Stimulated activated CD4-positive, alpha-beta T cell treated with anti-CD3 and anti-CD28 coated beads, Interleukin-12 subunit alpha, Interleukin-12 subunit beta, amount 100 ng/mL, for 48 hours (primary cell): ENCODE data around the gene RBFA.

Source experiments
- DNase-seq, 3 donors: peaks; one replicate each; pipeline ENCODE4 v3.0.0-alpha.2; 2020; ENCODE audit warnings: low read depth in 2 of 3, low spot score in 1 of 3

The RBFA gene

DNA sequence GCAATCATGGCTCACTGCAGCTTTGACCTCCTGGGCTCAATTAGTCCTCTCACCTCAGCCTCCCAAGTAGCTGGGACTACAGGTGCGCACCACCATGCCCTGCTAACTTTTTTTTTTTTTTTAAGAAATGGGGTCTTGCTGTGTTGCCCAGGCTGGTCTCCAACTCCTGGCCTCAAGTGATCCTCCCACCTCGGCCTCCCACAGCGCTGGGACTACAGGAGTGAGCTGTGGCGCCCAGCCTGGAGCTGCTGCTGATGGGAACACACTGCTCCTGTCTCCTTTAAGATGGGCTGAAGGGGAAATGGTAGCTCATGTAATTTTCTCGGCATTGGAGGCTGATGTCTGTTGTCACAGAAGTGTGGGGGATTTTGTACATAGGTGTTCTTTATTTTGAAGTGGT, 39.9 kb downstream of the RBFA start:
- no peak for DNase-seq

DNA sequence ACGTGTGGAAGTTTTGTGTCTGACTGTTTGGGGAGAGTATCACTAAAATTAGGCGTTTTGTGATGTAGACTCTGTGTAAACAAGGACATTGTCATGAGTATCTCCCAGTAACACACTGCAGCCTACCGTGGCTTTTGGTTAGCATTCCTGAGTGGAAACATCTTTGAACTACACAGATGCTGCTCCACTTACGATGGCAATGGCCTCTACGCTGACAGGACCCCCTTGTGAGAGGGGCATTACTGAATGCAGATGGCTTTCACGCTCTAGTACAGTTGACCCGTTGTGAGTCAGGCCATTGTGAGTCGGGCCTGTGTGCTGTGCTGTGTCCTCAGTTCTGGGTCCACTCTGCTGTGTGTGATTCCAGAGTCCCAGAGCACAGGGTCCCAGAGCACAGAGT, 40.5 kb downstream of the RBFA start:
- DNase-seq = no peak

DNA sequence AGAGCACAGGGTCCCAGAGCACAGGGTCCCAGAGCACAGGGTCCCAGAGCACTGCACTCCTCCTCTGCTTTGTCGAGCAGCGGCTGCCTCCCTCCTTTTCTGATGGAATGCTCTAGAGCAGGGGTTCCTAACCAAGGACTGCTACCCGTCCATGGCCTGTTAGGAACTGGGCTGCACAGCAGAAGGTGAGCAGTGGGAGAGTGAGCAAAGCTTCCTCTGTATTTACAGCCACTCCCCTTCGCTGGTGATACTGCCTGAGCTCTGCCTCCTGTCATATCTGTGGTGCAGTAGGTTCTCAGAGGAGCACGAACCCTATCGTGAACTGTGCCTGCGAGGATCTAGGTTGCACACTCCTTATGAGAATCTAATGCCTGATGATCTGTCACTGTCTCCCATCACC, 41.7 kb downstream of the RBFA start:
- DNase-seq = no peak

DNA sequence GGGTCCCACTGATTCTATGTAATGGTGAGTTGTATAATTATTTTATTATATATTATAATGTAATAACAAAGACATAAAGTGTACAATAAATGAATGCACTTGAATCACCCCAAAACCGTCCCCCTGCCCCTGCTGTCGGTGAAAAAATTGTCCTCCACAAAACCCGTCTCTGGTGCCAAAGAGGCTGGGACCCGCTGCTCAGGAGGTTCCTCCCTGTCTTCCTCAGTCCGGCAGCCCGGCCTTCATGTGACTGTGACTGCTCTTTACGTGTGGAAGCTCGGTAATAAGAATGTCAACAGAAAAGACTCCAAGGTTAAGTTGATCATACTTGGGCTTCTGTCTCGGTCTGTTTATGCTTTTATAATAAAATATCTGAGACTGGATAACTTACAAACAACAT, 42.1 kb downstream of the RBFA start:
- no peak for DNase-seq

DNA sequence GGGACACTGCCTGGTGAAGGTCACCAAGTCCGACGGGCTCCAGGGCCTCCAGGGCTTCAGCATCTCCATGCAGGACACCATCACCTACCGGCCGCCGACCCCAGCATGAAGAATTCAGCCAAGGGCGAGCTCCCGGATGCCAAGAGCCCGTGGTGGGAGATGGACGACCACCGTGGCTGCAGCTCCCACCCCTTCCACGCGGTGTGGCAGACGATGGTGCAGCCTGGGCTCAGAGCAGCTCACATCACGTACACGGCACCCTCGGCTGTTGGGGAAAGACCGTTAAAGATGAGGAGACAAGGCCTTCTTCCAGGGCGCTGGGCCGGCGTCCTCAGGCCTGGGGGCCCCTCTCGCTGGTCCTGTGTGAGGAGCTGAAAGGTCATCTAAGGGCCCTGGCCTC, 43.6 kb downstream of the RBFA start:
- no peak for DNase-seq
